MM.1S (cell line): Measurements from ENCODE around the gene AGBL1.

Experiments
- CTCF ChIP-seq: fragments of 300-600 bp; sonication (generic); IDR thresholded peaks from 2 replicates; pipeline ENCODE4 v1.5.1; 2016; ENCODE audit warnings: antibody characterized with exemption, low read length, mixed read lengths
- EZH2phosphoT487 ChIP-seq: fragments of 300-600 bp; sonication (generic); IDR thresholded peaks from 2 replicates; pipeline ENCODE4 v1.6.1; 2018; ENCODE audit warnings: antibody characterized with exemption, low read length

- TF ChIP-seq EZH2phosphoT487 (no peak), CTCF (no peak)
Measured at GRCh38 chr15:86541540-86541939, 461.9 kb downstream of the AGBL1 start.
